ENCODE measurements around the gene PTBP1. TPM values are rescaled to one million over a fixed set of nuclear protein-coding genes. Genes with fewer than 3 reads are reported as not detected.
A peak's percentile ranks its signal among the peaks of the same experiment; 100 is the strongest.

PTBP1 gene
- total RNA-seq, 1 experiment from 2014 or later, result 510 TPM

GRCh38 chr19:810883-811489 is 13.7 kb downstream of the PTBP1 start:
- H3K27me3 ChIP-seq (replicated peaks; ENCODE audit: control insufficient read depth, insufficient read depth, low read length), result no peaks in the 10 kb centered on the region
- no peak for DNase-seq
- no peak overlapping the region for H3K4me3 ChIP-seq (ENCODE audit: low read depth, low read length)
- no TSS peak for BruUV-seq (replicated peaks)
- H3K27ac Mint-ChIP-seq (ENCODE audit: unreplicated experiment), result peak overlapping the region; percentile 39
- no peaks in the 10 kb centered on the region for H3K4me1 ChIP-seq
- no peak overlapping the region for H3K4me3 Mint-ChIP-seq (ENCODE audit: unreplicated experiment)
- H3K9me3 Mint-ChIP-seq (ENCODE audit: unreplicated experiment), result peaks cover 2% of the 10 kb centered on the region
- H3K36me3 Mint-ChIP-seq (ENCODE audit: insufficient read depth, unreplicated experiment), result peaks cover 91% of the 10 kb centered on the region
- H3K27me3 Mint-ChIP-seq (ENCODE audit: insufficient read depth, unreplicated experiment), result no peaks in the 10 kb centered on the region
- intact Hi-C loops (cut with micrococcal nuclease; ENCODE audit: unreplicated experiment), result no loop called here
- no peak for TF ChIP-seq CTCF (IDR thresholded peaks at IDR 0.05; ENCODE audit: insufficient read depth in 1 of 2, low read depth in 1 of 2, low read length in 1 of 2, severe bottlenecking in 1 of 2, unreplicated experiment in 1 of 2)
- H3K9me3 ChIP-seq, result no peaks in the 10 kb centered on the region
- no peaks in the 10 kb centered on the region for H3K4me1 Mint-ChIP-seq (ENCODE audit: low read depth, unreplicated experiment)
- H3K36me3 ChIP-seq (ENCODE audit: control insufficient read depth, insufficient read depth, low read length), result peaks cover 8% of the 10 kb centered on the region
- POLR2A ChIA-PET, result no interaction called here
- CTCF ChIA-PET, result no interaction called here

GRCh38 chr19:811506-812048 is 14.3 kb downstream of the PTBP1 start:
- Histone ChIP-seq H3K9me3 (no peaks in the 10 kb centered on the region), H3K4me1 (no peaks in the 10 kb centered on the region), H3K27me3 (replicated peaks; ENCODE audit: control insufficient read depth, insufficient read depth, low read length) (no peaks in the 10 kb centered on the region), H3K36me3 (ENCODE audit: control insufficient read depth, insufficient read depth, low read length) (peaks cover 8% of the 10 kb centered on the region), H3K4me3 (ENCODE audit: low read depth, low read length) (no peak overlapping the region)
- Mint-ChIP-seq H3K36me3 (ENCODE audit: insufficient read depth, unreplicated experiment) (peaks cover 93% of the 10 kb centered on the region), H3K9me3 (ENCODE audit: unreplicated experiment) (peaks cover 8% of the 10 kb centered on the region), H3K4me3 (ENCODE audit: unreplicated experiment) (no peak overlapping the region), H3K27ac (ENCODE audit: unreplicated experiment) (peak overlapping the region; percentile 39), H3K27me3 (ENCODE audit: insufficient read depth, unreplicated experiment) (no peaks in the 10 kb centered on the region), H3K4me1 (ENCODE audit: low read depth, unreplicated experiment) (no peaks in the 10 kb centered on the region)
- BruUV-seq (replicated peaks), result TSS peak; percentile 48
- intact Hi-C loops (cut with micrococcal nuclease; ENCODE audit: unreplicated experiment), result no loop called here
- CTCF ChIA-PET, result no interaction called here
- TF ChIP-seq CTCF (IDR thresholded peaks at IDR 0.05; ENCODE audit: insufficient read depth in 1 of 2, low read depth in 1 of 2, low read length in 1 of 2, severe bottlenecking in 1 of 2, unreplicated experiment in 1 of 2), result no peak
- no peak for DNase-seq
- POLR2A ChIA-PET, result no interaction called here

- Mint-ChIP-seq H3K27me3 (ENCODE audit: insufficient read depth, unreplicated experiment) (no peaks in the 10 kb centered on the region), H3K36me3 (ENCODE audit: insufficient read depth, unreplicated experiment) (peaks cover 93% of the 10 kb centered on the region), H3K27ac (ENCODE audit: unreplicated experiment) (peak overlapping the region; percentile 39), H3K9me3 (ENCODE audit: unreplicated experiment) (peaks cover 12% of the 10 kb centered on the region), H3K4me3 (ENCODE audit: unreplicated experiment) (no peak overlapping the region), H3K4me1 (ENCODE audit: low read depth, unreplicated experiment) (no peaks in the 10 kb centered on the region)
- no peak for DNase-seq
- H3K4me3 ChIP-seq (ENCODE audit: low read depth, low read length), result no peak overlapping the region
- BruUV-seq (replicated peaks), result no TSS peak
- intact Hi-C loops (cut with micrococcal nuclease; ENCODE audit: unreplicated experiment), result no loop called here
- POLR2A ChIA-PET, result no interaction called here
- TF ChIP-seq CTCF (IDR thresholded peaks at IDR 0.05; ENCODE audit: insufficient read depth in 1 of 2, low read depth in 1 of 2, low read length in 1 of 2, severe bottlenecking in 1 of 2, unreplicated experiment in 1 of 2), result no peak
- peaks cover 5% of the 10 kb centered on the region for H3K36me3 ChIP-seq (ENCODE audit: control insufficient read depth, insufficient read depth, low read length)
- H3K4me1 ChIP-seq, result no peaks in the 10 kb centered on the region
- no peaks in the 10 kb centered on the region for H3K27me3 ChIP-seq (replicated peaks; ENCODE audit: control insufficient read depth, insufficient read depth, low read length)
- no peaks in the 10 kb centered on the region for H3K9me3 ChIP-seq
- CTCF ChIA-PET, result no interaction called here
Measured at GRCh38 chr19:812049-812746, 14.9 kb downstream of the PTBP1 start.
